HG02623 (cell line): ENCODE data around the gene XPC.

Experiments
- ATAC-seq: cut with Tn5 transposase; IDR thresholded peaks from one replicate; pipeline ENCODE4 v1.9.1; 2021; ENCODE audit warnings: moderate library complexity; ENCODE audit not compliant: unreplicated experiment

Gene XPC

DNA sequence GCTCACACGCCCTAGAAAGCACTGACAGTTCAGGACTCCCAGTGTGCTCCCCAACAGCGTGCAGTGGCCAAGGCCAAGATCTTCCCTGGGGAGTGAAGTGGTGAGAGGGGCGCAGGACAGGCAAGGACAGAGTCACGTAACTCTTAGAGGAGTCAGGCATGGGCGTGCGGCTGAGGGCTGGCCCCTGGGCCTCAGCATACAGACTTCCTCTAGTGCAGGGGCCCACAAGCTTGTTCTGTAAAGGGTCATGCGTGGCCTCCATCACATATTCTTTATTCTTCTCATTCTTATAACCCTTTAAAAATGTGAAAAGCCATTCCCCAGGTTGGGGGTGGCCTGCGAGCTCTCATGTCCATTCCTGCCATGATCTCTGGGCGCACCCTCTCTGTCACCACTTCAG is 28.3 kb downstream of the XPC start:
- no peak for ATAC-seq

DNA sequence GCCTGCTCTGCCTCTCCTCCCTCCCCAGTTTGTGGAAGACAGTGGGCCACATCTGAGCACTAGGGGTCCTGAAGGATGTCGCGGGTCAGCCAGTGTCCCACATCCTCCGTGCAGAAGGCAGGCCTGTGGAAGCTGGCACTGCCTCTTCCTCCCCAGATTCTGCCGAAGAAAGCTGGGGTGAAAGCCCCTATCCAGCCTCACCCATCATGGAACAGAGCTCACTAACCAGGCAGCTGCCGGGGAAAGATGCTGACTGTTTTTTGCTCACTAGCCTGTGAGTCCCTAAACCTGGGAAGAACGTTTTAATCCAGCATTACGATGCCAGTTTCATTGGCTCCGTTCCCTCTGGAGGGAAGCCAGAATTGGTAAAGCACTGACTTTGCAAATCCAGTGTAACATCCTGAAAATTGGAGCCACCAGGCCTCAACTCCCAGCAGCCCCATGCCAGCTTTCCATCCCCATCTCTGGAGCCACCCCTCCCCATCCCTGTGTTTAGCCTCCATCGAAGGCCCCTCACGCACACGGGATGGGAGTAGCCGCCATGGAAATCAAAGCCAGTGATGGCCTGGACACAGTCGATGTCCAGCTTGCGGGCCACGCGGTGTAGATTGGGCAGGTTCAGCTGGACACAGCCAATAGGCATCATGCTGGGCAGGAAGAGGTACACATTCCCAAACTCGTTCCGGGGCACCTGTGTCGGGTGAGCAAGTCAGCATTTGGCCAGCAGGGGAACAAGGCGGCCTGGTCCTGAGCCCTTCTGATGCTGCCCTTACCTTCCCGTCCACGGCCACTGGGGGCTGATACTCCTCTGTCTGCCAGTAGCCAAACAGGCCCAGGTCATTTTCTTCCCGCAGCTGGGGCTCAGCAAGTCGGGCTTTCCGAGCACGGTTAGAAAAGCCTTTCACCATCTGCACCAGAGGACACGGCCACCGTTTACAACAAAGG is 30.1 kb downstream of the XPC start:
- ATAC-seq = no peak

DNA sequence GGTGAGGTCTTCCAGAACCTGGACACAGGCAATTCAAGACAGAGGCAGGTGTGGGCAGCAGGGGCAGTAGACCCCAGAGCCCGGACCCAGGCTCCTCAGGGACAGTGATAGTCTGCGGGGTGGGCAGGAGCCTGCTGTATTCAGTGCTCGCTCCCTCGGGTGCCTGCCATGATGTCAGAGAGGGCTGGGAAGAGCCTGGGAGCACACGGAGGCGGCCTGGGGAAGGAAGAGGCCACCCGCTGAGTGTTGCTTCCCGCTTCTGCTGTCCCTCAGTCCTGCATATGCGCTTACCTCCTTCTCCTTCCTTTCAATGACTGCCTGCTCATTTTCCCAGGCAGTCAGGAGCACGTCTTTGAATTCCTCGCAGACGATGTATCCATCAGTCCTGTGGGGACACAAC is 30.8 kb downstream of the XPC start:
- no peak for ATAC-seq

DNA sequence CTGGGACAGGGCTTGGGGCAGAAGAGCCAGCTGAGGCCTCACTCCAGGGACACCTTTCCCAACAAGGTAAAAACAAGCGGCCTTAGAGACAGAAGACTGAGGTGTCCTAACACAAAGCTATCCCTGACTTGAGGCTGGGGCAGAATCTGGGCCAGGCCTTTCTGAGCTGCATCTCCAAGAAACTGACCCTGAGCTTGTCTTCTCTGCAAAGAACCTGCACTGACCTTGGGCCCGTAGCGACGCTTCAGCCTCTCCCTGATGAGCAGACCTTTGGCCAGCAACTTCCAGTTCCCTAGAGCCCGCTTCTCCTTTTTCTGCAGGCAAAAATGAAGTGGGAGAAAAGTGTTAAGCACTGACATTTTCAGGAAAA is 31.4 kb downstream of the XPC start:
- no peak for ATAC-seq

DNA sequence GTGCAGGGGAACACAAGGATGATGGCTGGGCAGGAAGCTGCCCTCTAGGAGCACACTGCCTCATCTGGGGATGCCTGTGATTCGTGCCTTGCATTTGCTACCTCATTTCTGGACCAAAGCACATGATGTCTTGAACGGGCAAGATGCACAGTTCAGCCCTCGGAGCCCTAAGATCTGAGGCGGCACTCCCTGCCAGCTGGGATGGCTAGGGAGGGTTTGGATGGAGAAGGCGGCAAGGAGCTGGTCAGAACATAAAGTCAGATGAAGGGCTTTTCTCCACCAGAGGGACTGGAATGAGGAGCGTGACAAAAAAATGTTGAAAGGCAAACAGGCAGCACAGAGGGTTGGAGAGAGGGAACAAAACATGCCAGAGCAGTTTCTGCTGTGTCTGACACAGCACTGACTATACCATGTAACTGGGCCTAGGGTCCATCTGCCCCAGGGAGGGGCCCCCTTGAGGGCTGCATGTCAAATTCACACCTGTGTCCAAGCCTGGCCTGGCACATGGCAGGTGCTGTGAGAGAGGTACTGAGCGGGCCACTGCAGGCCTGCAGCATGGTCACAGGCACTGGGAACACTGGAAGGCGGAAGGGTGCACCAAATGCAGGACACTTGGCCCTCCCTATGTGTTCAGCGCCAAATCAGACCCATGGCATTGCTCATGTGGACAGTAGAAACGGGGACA is 31.9 kb downstream of the XPC start:
- no peak for ATAC-seq

DNA sequence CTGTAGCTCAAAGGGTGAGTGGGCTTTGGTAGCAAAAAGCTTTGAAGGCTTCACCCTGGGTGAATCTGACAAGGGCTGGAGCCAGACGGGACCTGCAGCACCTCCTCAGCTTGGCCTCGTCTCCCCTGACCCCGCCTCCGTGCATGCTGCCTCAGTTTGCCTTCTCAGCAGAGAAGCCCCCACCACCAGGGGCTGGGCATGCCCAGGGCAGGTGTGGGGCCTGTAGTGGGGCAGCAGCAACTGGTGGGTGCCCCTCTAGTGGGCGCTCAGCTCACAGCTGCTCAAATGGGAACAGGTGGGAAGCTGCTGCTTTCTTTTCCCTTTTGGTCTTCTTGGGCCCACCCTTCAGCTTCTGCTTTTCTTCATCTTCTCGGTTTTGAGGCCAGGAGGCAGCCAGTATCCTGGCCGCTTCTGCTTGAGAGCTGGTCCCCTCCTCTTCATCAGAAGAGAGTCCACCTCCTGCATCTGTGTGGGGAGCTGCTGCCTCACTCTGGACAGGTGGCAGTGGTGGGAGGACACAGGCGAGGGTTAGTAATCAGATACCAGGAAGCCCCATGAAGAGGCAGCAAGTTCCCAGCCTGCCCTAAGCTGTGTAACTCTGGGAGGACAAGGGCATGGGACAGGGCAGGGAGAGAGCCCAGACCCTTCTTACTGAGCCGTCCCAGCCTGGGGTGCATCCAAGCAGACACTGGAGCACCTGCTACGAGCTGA is 32.6 kb downstream of the XPC start:
- no peak for ATAC-seq

DNA sequence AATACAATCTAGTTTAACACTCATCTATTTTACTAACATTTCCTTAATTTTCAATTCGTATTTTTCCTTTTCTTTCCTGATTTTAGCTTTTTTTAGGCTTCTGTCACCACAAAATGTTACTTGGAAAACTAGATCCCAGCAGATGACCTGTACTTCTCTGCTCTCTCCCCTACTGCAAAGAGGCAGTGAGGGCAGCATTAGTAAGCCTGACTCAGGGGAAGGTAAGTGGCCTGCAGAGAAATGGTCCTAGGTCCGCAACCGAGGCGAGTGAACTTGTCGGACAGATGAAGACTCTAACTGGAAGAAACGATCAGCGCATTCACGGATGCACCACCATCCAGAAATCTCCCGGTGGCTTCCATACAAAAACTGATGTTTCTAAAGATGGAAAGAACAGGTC is 33.2 kb downstream of the XPC start:
- ATAC-seq = no peak

DNA sequence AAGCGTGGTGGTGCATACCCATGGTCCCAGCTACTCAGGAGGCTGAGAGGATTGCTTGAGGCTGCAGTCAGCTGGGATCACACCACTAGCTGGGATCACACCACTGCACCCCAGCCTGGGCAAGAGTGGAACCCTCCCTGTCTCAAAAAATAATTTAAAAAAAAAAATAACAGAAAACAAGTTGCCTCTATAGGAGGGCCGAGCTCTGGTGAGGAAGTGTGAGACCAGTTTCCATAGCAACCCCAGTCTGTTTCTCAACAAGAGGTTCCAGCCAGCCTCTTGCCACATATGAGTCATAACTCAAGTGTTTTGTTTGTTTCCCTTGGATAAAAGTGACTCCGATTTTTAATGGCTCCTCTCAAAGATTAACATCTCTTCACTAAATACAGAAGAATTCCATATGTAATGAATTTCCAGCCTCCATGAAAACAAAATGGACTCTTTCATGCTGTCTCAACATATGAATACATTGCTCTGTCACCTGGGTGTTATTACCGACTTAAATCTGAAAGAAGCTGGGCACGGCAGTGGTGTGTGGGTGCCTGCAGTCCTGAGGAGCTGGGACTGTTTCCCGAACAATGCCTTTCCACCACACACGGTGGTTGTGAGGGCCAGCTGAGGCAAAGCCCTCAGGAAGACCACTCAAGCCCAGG is 33.9 kb downstream of the XPC start:
- ATAC-seq = peak; percentile 93

DNA sequence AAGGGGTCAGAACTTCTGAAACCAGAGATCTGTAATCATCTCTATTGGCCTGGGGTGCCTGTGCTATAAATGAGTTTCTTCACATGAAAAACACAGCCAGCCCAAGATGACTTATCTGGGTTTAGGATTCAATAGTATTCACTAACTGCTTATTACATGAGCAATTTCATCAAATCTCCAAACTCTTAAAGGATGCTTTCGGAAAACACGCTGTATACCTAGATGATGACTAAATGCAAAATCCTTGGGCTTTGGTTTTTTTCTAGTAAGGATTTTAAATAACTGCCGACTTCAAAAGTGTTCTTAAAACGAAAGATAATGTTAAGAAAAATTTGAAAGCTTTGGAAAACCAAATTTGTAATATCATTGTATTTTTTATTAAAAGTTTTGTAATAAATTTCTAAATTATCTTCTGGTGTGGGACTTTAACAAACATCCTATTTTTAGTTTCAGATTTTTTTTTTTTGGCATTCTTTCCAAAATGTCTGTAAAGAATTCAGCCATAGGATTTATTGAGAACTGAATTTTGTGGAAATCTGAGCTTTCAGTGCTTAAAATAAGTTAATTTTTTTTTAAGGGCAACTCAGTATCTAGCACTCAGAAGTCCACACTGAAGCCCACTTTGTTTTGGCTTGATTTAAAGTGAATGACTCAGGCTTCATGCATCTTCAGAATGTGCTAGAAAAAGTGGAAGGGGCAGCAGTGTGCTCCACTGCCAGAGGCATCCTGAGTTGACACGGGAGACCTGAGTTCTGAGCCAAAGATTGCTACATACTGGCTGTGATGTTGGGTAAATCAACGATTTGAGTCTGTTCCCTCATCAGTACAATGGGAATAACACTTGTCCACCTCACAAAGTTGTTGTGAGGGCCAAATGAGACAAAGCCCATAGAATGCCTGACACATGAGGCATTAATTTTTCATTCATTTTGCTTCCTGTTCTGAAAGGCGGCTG is 34.9 kb downstream of the XPC start:
- ATAC-seq = no peak

DNA sequence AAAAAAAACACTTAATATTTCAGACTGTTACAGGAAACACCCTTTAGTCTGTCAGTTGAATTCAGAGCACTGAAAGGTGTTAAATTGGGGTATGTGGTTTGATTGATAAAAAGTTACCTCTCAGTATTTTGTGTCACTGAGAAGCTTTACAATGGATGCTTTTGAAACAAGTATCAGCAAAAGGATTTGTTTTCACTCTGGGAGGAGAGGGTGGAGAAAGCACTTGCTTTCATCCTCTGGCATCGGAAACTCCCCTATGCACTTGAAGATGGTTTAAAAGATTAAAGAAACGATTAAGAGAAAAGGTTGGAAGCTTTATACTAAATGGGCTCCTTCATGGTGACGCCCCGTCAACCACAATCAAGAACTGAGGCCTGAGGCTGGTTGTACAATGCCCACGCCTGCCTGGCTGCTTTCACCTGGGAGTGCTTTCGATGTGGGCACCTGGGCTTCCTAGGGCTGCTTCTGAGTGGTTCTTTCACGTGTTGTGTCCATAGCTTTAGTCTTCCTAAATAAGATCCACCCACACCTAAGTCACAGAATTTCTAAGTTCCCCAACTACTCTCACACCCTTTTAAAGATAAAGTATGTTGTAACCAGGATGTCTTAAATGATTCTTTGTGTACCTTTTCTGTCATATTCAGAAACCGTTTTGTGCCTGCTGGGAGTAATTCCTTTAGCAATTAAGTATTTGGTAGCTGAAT is 35.7 kb downstream of the XPC start:
- no peak for ATAC-seq

DNA sequence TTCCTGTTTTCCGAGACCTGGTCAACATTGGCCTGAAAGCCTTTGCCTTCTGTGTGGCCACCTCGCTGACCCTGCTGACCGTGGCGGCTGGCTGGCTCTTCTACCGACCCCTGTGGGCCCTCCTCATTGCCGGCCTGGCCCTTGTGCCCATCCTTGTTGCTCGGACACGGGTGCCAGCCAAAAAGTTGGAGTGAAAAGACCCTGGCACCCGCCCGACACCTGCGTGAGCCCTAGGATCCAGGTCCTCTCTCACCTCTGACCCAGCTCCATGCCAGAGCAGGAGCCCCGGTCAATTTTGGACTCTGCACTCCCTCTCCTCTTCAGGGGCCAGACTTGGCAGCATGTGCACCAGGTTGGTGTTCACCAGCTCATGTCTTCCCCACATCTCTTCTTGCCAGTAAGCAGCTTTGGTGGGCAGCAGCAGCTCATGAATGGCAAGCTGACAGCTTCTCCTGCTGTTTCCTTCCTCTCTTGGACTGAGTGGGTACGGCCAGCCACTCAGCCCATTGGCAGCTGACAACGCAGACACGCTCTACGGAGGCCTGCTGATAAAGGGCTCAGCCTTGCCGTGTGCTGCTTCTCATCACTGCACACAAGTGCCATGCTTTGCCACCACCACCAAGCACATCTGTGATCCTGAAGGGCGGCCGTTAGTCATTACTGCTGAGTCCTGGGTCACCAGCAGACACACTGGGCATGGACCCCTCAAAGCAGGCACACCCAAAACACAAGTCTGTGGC is 36.6 kb downstream of the XPC start:
- ATAC-seq = no peak

DNA sequence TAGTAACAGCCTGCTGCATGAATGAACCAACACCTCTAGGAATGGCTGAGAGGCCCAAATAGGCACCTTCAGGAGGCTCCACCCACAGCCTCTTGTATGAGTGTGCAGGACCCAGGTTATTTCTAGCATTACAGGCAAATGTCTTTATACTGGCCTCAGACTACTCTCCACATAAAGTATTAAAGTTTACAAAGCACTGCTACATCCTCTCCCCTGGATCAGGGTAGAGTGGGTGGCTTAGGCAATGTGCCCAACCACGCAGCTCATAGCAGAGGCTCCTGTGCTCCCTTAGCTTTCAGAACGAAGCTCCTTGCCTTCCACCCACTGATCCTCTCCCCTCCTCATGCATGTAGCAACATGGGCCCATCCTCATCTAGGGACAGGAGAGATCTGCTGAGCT is 37.3 kb downstream of the XPC start:
- ATAC-seq = no peak

DNA sequence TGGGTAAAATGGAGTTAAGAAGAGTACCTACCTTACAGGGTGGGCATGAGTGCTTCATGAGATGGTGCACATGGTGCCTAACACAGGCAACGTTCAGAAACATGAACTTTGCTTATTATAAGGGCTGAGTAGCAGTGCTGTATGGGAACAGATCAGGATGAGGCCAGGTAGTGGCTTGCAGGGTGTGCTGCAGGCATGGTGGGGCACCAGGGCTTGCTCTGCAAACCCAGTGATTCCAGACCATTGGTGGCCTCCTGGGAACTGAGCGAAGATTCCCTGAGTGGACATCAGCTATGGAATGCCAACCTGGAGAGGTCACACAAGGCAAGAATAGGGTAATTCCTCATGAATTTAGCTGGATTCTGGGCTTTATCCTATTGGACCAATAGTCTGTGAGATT is 37.7 kb downstream of the XPC start:
- no peak for ATAC-seq

DNA sequence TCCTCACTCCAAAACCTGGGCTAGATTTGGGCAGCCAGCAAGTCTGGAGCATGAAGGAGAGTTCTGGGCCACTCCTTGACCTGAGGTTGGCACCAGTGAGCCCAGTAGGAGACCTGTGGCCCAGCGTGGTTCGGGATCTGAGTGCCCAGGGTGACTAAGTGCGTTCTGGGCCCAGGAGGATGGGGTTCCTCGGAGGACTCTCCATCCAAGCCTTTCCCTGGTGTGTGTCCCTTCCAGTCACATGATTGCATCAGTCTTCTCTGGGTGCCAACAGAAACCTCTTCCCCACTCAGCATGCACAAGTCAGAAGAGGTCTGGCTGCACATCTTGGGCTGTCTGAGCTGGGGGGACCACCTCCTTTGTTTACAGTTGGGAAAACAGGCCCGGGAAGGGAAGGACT is 38.6 kb downstream of the XPC start:
- no peak for ATAC-seq

DNA sequence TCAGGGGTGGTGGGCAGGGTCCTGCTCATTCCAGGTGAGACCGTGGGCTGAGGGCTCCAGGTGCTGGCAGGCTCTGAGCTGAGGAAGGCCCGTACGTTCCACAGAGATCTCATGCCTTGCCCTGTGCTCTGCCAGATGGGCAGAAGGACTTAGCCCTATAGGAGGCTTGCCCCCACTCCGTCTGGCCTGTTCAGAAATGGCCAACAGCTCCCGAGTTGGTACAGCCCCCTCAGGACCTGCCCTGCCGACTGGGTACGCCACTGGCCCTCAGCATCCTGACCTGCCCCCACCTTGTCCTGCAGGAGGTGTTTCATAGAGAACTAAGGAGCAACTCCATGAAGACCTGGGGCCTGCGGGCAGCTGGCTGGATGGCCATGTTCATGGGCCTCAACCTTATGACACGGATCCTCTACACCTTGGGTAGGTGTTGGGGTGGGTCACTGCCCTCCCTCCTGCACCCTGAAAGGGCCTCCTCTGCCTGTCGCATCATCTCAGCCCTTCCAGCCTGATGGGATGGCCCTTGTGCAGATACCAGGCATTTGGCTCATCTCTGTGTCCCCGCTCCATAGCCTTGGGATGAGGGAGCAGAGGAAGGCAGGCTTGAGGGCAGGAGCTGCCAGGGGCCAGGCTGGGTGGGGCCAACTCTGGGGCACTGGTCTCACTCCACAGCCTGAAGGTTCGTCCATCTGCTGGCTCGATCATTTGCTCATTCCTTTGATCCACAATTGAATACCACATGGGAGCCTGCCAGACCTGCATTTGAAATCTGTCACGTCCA is 39.3 kb downstream of the XPC start:
- ATAC-seq = no peak

DNA sequence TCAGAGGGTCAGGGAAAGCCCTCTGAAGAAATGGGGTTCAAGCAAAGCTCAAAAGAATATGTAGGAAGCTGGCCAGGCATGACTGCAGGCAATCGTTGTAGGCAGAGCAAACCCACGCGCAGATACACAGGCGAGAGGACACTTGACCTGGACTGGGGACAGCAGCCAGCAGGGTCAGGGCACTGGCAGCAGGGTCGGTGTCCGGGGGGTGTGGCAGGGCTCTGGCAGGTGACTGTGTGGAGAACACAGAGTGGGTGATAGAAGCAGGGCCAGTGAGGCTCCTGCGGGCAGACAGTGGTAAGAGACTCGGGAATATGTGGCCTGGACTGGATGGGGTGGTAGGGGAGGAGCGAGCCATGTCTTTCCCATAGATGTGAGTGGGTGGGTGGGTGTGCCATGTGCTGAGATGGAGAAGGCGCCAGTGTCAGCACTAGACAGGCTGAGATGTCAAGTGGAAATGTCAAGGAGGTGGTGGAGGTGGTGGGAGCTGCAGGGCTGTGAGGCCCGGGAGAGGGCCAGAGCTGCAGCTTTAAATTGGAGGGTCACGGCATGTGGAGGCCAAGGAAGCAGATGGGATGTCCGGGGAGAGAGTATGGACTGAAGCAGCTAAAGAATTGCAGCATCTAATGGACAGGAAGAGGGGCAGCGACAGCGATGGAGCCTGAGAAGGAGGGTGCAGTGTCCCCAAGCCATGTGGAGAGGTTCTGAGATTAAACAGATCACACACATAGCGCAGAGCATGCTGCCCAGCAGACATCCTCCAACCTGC is 40.1 kb downstream of the XPC start:
- ATAC-seq = no peak

DNA sequence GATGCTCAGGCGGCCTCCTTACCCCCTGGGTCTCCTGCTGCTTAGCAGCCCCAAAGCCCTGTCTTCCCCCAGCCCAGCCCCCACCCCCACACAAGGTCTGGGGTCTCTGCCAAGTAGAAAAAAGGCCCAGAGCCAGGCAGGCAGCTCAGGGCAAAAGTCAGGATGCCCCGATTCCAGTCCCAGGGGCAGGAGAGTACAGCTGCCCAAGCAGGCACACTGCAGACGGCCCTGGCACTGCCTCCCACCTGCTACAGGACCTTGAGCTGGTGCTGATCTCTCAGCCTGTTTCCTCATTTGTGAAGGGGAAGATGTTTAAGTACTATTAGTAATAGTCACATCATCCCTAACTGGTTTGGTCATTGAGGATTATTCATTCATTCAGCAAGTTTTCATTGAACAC is 41.0 kb downstream of the XPC start:
- ATAC-seq = no peak
